Activated CD4-positive, alpha-beta T cell treated with anti-CD3 and anti-CD28 coated beads, Interleukin-2, amount 50 U/mL, for 4 hours (primary cell): ENCODE measurements around the gene PMEL.

Source experiments
- DNase-seq, 2 experiments: peaks; one replicate each; pipeline ENCODE4 v3.0.0-alpha.2; 2020

Gene PMEL

GRCh38 chr12:55912908-55913307, 52.9 kb downstream of the PMEL start:
- no peak for DNase-seq

GRCh38 chr12:55909513-55909884, 56.3 kb downstream of the PMEL start:
- DNase-seq, result no peak

- no peak for DNase-seq
Observed at GRCh38 chr12:55908726-55909512, 56.9 kb downstream of the PMEL start.

- DNase-seq, result no peak
Observed at GRCh38 chr12:55906056-55906455, 59.8 kb downstream of the PMEL start.
